Adrenal gland (tissue), 5 donors: Measurements from ENCODE around the gene NOTCH3.

Experiments
- POLR2A ChIP-seq, 2 donors: fragments of 450-650 bp; IDR thresholded peaks; one replicate each; pipeline ENCODE4 v1.6.1; 2017; ENCODE audit warnings: antibody characterized with exemption in 2 of 2, mild to moderate bottlenecking in 2 of 2, moderate library complexity in 1 of 2
- TF ChIP-seq, protein P1 (sequence below), 6 experiments: fragments of 450-650 bp in 4 of 6; fragments of 200-600 bp in 2 of 6; sonication (generic) in 1 of 6; IDR thresholded peaks; 1 replicate in 5 of 6; 2 replicates in 1 of 6; pipeline versions ENCODE4 v1.5.1 to v1.8.0; 2016 to 2021; ENCODE audit warnings: antibody characterized with exemption in 6 of 6, mild to moderate bottlenecking in 2 of 6, moderate library complexity in 1 of 6
- donor health status: DM: no; HTN: no; CAD: no.

DNA sequence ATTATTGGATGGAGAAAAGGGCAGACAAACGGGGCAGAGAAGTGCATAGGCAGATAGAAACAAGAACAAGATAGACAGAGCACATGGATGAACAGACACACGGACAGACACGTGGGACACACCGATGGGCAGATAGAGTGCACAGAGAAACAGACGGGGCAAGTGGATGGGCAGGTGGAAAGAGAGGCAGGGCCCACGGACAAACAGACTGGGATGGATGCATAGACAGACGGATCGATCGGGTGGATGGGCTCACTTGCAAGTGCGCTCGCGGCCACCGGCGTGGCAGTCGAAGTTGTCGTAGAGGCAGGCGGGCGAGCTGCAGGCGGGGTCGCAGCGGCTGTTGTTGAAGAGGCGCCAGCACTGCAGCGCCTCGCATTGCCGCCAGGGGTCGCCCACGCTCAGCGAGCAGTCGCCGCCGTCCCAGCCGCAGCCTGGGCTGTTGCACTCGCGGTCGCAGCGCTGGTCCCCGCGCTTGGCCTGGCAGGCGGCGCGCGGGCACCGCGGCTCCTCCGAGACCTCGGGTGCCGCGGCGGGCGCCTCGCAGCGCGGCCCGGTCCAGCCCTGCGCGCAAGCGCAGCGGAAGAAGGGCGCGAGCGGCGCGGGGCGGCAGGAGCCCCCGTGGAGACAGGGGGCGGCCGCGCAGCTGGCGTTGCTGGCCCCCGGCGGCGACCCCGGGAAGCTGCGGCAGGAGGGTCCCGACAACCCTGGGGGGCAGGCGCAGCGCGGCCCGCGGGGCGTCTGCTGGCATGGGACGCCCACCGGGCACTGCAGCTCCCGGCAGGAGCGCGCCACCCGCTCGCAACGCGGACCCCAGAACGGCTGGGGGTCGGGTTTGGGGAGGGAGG lies 23.3 kb downstream of the NOTCH3 start:
- TF ChIP-seq, protein P1, sequence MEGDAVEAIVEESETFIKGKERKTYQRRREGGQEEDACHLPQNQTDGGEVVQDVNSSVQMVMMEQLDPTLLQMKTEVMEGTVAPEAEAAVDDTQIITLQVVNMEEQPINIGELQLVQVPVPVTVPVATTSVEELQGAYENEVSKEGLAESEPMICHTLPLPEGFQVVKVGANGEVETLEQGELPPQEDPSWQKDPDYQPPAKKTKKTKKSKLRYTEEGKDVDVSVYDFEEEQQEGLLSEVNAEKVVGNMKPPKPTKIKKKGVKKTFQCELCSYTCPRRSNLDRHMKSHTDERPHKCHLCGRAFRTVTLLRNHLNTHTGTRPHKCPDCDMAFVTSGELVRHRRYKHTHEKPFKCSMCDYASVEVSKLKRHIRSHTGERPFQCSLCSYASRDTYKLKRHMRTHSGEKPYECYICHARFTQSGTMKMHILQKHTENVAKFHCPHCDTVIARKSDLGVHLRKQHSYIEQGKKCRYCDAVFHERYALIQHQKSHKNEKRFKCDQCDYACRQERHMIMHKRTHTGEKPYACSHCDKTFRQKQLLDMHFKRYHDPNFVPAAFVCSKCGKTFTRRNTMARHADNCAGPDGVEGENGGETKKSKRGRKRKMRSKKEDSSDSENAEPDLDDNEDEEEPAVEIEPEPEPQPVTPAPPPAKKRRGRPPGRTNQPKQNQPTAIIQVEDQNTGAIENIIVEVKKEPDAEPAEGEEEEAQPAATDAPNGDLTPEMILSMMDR (IDR thresholded peaks at IDR 0.05), result peak; percentile 78 to 100 (median 92)
- no peak for TF ChIP-seq POLR2A (IDR thresholded peaks at IDR 0.05)
